Vagina (tissue), 2 donors: ENCODE measurements around the gene SLC25A21. TPM values are rescaled to one million over a fixed set of nuclear protein-coding genes. Genes with fewer than 3 reads are reported as not detected.

Experiments used
- DNase-seq, 2 donors: peaks; one replicate each; pipeline ENCODE4 v3.0.0-alpha.2; 2017; ENCODE audit errors: extremely low spot score in 2 of 2
- H3K27ac ChIP-seq: fragments of 200-600 bp; sonication (generic); one replicate; pipeline ENCODE4 v1.5.1; 2019
- H3K27me3 ChIP-seq: fragments of 200-600 bp; sonication (generic); one replicate; pipeline ENCODE4 v1.5.1; 2019
- H3K36me3 ChIP-seq, 2 donors: fragments of 200-600 bp; sonication (generic); one replicate each; pipeline ENCODE4 v1.5.1; 2017 to 2019
- H3K4me1 ChIP-seq: fragments of 200-600 bp; sonication (generic); one replicate; pipeline ENCODE4 v1.5.1; 2019
- H3K4me3 ChIP-seq, 2 donors: fragments of 200-600 bp; sonication (generic); 1 replicate in 1 of 2; 2 replicates in 1 of 2; pipeline ENCODE4 v1.5.1; 2016 to 2019
- H3K9me3 ChIP-seq: fragments of 200-600 bp; sonication (generic); one replicate; pipeline ENCODE4 v1.5.1; 2019
- CTCF ChIP-seq, 3 experiments: fragments of 450-650 bp in 2 of 3; fragments of 200-600 bp in 1 of 3; sonication (generic) in 1 of 3; IDR thresholded peaks; one replicate each; pipeline ENCODE4 v1.5.1; 2017 to 2019; ENCODE audit warnings: antibody characterized with exemption in 3 of 3, mild to moderate bottlenecking in 2 of 3, moderate library complexity in 2 of 3
- POLR2A ChIP-seq, 2 donors: fragments of 450-650 bp; IDR thresholded peaks; one replicate each; pipeline ENCODE4 v1.6.1; 2017; ENCODE audit warnings: antibody characterized with exemption in 2 of 2, mild to moderate bottlenecking in 2 of 2, moderate library complexity in 2 of 2
- POLR2AphosphoS5 ChIP-seq, 2 donors: sonication (generic); formaldehyde crosslinking; IDR thresholded peaks; one replicate each; pipeline ENCODE4 v1.9.0; 2017; ENCODE audit warnings: antibody characterized with exemption in 2 of 2, mild to moderate bottlenecking in 2 of 2, low read depth in 1 of 2; ENCODE audit not compliant: insufficient read depth in 1 of 2
- intact Hi-C: fragments of 100-400 bp; cut with DNase I; formaldehyde crosslinking; loops from one replicate; pipeline ENCODE4 v1.15.1; 2023
- total RNA-seq: library from RNA; depleted of rRNA; stranded (reverse); fragments of >200 nt; gene quantifications from one replicate; pipeline ENCODE4 v1.2.3, GENCODE V29; 2016

The SLC25A21 gene
- total RNA-seq, 1 donor from 2014 or later, result 0.49 TPM

GRCh38 chr14:36671149-36671548, 501.3 kb downstream of the SLC25A21 start:
- H3K27me3 ChIP-seq, result peaks cover 8% of the 10 kb centered on the region
- H3K4me3 ChIP-seq, result no peak overlapping the region
- intact Hi-C loops, result no loop called here
- TF ChIP-seq POLR2AphosphoS5 (IDR thresholded peaks at IDR 0.05; ENCODE audit: insufficient read depth in 1 of 2, low read depth in 1 of 2) (no peak), CTCF (IDR thresholded peaks at IDR 0.05) (no peak), POLR2A (IDR thresholded peaks at IDR 0.05) (no peak)
- DNase-seq, result no peak
- no peak overlapping the region for H3K27ac ChIP-seq
- no peaks in the 10 kb centered on the region for H3K36me3 ChIP-seq
- no peaks in the 10 kb centered on the region for H3K4me1 ChIP-seq
- H3K9me3 ChIP-seq, result no peaks in the 10 kb centered on the region

- intact Hi-C loops, result no loop called here
- no peak for TF ChIP-seq POLR2AphosphoS5 (IDR thresholded peaks at IDR 0.05; ENCODE audit: insufficient read depth in 1 of 2, low read depth in 1 of 2)
- no peak for TF ChIP-seq CTCF (IDR thresholded peaks at IDR 0.05)
- no peak for TF ChIP-seq POLR2A (IDR thresholded peaks at IDR 0.05)
- no peak for DNase-seq
- Histone ChIP-seq H3K9me3 (no peaks in the 10 kb centered on the region), H3K27me3 (peaks cover 14% of the 10 kb centered on the region), H3K4me3 (no peak overlapping the region), H3K27ac (no peak overlapping the region), H3K36me3 (no peaks in the 10 kb centered on the region), H3K4me1 (peaks cover 16% of the 10 kb centered on the region)
Measured at GRCh38 chr14:36667679-36668078, 504.7 kb downstream of the SLC25A21 start.

- no peaks in the 10 kb centered on the region for H3K9me3 ChIP-seq
- no peak for DNase-seq
- no peak overlapping the region for H3K4me3 ChIP-seq
- H3K4me1 ChIP-seq, result peaks cover 27% of the 10 kb centered on the region
- H3K27ac ChIP-seq, result no peak overlapping the region
- no peaks in the 10 kb centered on the region for H3K36me3 ChIP-seq
- TF ChIP-seq POLR2A (IDR thresholded peaks at IDR 0.05) (no peak), POLR2AphosphoS5 (IDR thresholded peaks at IDR 0.05; ENCODE audit: insufficient read depth in 1 of 2, low read depth in 1 of 2) (no peak)
- H3K27me3 ChIP-seq, result peaks cover 18% of the 10 kb centered on the region
- intact Hi-C loops, result no loop called here
Measured at GRCh38 chr14:36666416-36667206, 505.8 kb downstream of the SLC25A21 start.

GRCh38 chr14:36665887-36666415, 506.5 kb downstream of the SLC25A21 start:
- intact Hi-C loops, result no loop called here
- no peaks in the 10 kb centered on the region for H3K36me3 ChIP-seq
- H3K27ac ChIP-seq, result no peak overlapping the region
- H3K4me1 ChIP-seq, result peaks cover 34% of the 10 kb centered on the region
- TF ChIP-seq CTCF (IDR thresholded peaks at IDR 0.05) (no peak), POLR2AphosphoS5 (IDR thresholded peaks at IDR 0.05; ENCODE audit: insufficient read depth in 1 of 2, low read depth in 1 of 2) (no peak), POLR2A (IDR thresholded peaks at IDR 0.05) (no peak)
- H3K9me3 ChIP-seq, result no peaks in the 10 kb centered on the region
- H3K27me3 ChIP-seq, result peaks cover 25% of the 10 kb centered on the region
- H3K4me3 ChIP-seq, result no peak overlapping the region
- no peak for DNase-seq

- Histone ChIP-seq H3K9me3 (no peaks in the 10 kb centered on the region), H3K27ac (no peak overlapping the region), H3K27me3 (peaks cover 28% of the 10 kb centered on the region), H3K4me1 (peaks cover 34% of the 10 kb centered on the region), H3K4me3 (peak overlapping the region in 1 of 2 donors; percentile 37), H3K36me3 (no peaks in the 10 kb centered on the region)
- intact Hi-C loops, result no loop called here
- TF ChIP-seq POLR2AphosphoS5 (IDR thresholded peaks at IDR 0.05; ENCODE audit: insufficient read depth in 1 of 2, low read depth in 1 of 2) (no peak), POLR2A (IDR thresholded peaks at IDR 0.05) (no peak), CTCF (IDR thresholded peaks at IDR 0.05) (no peak)
- DNase-seq, result no peak
Measured at GRCh38 chr14:36664322-36665193, 507.8 kb downstream of the SLC25A21 start.
